Esophagus squamous epithelium (tissue), 5 donors: Measurements from ENCODE around the gene USP17L30. TPM values are rescaled to one million over a fixed set of nuclear protein-coding genes. Genes with fewer than 3 reads are reported as not detected.
"Not testable (repeated sequence)": the region's sequence is repeated elsewhere in the genome, so short reads cannot be mapped to it uniquely, and the experiment has no call there.

ENCODE experiments used
- DNase-seq: peaks from one replicate; lab custom pipeline; 2025; lab: John Stamatoyannopoulos, UW
- H3K27ac ChIP-seq, 4 donors: fragments of 200-600 bp; sonication (generic); one replicate each; pipeline ENCODE4 v1.5.1; 2016 to 2019; ENCODE audit warnings: mild to moderate bottlenecking in 1 of 4
- H3K27me3 ChIP-seq, 4 donors: fragments of 200-600 bp; sonication (generic); 1 replicate in 3 of 4; 2 replicates in 1 of 4; pipeline versions ENCODE4 v1.5.1 to v1.6.0; 2017 to 2021; ENCODE audit warnings: antibody characterized with exemption in 1 of 4
- H3K36me3 ChIP-seq, 3 donors: fragments of 200-600 bp; sonication (generic); one replicate each; pipeline ENCODE4 v1.5.1; 2016 to 2019
- H3K4me1 ChIP-seq, 3 donors: fragments of 200-600 bp; sonication (generic); one replicate each; pipeline ENCODE4 v1.5.1; 2017 to 2019
- H3K4me3 ChIP-seq, 4 donors: fragments of 200-600 bp; sonication (generic); 1 replicate in 3 of 4; 2 replicates in 1 of 4; pipeline ENCODE4 v1.5.1; 2016 to 2019; ENCODE audit warnings: mild to moderate bottlenecking in 2 of 4, moderate library complexity in 1 of 4
- H3K9me3 ChIP-seq, 3 donors: fragments of 200-600 bp; sonication (generic); one replicate each; pipeline ENCODE4 v1.5.1; 2016 to 2019
- POLR2A ChIP-seq, 4 donors: fragments of 450-650 bp; IDR thresholded peaks; one replicate each; pipeline ENCODE4 v1.6.1; 2017; ENCODE audit warnings: antibody characterized with exemption in 4 of 4, mild to moderate bottlenecking in 4 of 4, moderate library complexity in 3 of 4
- WGBS, 2 donors: methylation state at CpG; one replicate each; pipeline ENCODE4 v1.1.5; 2018; 5-methylcytosine and 5-hydroxymethylcytosine counted together
- intact Hi-C: fragments of 100-400 bp; cut with DNase I; formaldehyde crosslinking; loops from one replicate; pipeline ENCODE4 v1.15.0; 2022
- small RNA-seq, 4 donors: library from RNA; depleted of rRNA; stranded (forward); fragments of <200 nt; gene quantifications; one replicate each; pipeline ENCODE3, GENCODE V24; 2016
- total RNA-seq, 4 donors: library from RNA; depleted of rRNA; stranded (reverse); fragments of >200 nt; gene quantifications; one replicate each; pipeline ENCODE4 v1.1.0, GENCODE V29; 2016
- TF ChIP-seq, protein P1 (sequence below), 6 experiments: fragments of 450-650 bp in 4 of 6; fragments of 200-600 bp in 2 of 6; sonication (generic) in 2 of 6; IDR thresholded peaks; one replicate each; pipeline ENCODE4 v1.5.1; 2016 to 2019; ENCODE audit warnings: antibody characterized with exemption in 6 of 6, mild to moderate bottlenecking in 4 of 6, moderate library complexity in 4 of 6
- donor health status: DM: yes; HTN: yes; CAD: no.

Gene USP17L30
- total RNA-seq, 4 donors from 2014 or later: not detected

DNA sequence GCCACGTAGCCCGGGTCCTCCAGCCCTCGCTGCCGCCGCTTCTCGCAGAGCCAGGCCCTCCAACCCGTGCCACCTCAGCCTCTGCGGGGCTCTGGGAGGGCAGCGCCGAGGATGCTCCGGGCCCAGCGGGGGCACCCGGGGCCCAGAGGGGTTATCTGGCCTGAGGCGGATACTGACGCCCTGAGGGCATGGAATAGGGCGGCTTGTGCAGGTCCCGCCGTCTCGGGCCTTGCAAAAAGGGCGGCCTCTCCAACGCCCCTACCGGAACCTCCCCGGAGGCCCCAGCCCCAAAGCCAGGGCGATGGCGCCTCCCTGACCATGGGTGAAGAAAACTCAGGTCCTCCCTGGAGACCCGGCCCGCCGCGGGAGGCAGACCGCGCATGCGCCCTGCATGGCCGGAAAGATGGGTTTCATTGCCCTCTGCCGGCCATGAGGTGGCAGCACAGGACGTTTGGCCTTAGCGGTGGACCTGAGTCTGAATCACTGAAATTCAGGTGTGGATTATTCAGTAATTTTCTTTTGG lies 18.1 kb downstream of the USP17L30 start:
- H3K4me1 ChIP-seq, H3K36me3 ChIP-seq, H3K9me3 ChIP-seq, intact Hi-C loops, H3K27ac ChIP-seq, DNase-seq, H3K27me3 ChIP-seq: not testable (repeated sequence)
- WGBS, 2 donors: 14 to 41% methylated on average over 7 to 11 of the region's 36 CpGs
- H3K4me3 ChIP-seq: peak overlapping the region in 3 of 4 donors; percentile 36 to 51 (median 40)
- TF ChIP-seq, protein P1, sequence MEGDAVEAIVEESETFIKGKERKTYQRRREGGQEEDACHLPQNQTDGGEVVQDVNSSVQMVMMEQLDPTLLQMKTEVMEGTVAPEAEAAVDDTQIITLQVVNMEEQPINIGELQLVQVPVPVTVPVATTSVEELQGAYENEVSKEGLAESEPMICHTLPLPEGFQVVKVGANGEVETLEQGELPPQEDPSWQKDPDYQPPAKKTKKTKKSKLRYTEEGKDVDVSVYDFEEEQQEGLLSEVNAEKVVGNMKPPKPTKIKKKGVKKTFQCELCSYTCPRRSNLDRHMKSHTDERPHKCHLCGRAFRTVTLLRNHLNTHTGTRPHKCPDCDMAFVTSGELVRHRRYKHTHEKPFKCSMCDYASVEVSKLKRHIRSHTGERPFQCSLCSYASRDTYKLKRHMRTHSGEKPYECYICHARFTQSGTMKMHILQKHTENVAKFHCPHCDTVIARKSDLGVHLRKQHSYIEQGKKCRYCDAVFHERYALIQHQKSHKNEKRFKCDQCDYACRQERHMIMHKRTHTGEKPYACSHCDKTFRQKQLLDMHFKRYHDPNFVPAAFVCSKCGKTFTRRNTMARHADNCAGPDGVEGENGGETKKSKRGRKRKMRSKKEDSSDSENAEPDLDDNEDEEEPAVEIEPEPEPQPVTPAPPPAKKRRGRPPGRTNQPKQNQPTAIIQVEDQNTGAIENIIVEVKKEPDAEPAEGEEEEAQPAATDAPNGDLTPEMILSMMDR (IDR thresholded peaks at IDR 0.05): peak; percentile 14 to 59 (median 35)

DNA sequence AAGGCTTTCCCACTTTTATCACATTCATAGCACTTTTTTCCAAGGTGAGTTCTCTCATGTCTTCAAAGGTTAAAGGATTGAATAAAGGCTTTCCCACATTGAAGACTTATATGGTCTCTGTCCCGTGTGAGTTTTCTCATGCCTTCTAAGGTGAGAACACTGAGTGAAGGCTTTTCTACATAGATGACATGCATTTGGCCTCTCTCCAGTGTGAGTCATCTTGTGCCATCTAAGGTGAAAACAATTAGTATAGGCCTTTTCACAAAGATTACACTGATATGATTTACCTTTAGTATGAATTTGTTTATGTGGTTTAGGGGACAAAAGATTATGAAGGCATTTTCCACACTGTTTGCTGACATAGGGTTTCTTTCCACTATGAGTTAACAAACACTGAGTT lies 21.2 kb downstream of the USP17L30 start:
- 38 to 71% methylated on average over 1 of the region's 1 CpG for WGBS, 2 donors
- TF ChIP-seq, protein P1 (IDR thresholded peaks at IDR 0.05): no peak
- TF ChIP-seq POLR2A (IDR thresholded peaks at IDR 0.05): no peak
- peaks cover 0 to 4% (median 0%) of the 10 kb centered on the region in 3 donors for H3K4me1 ChIP-seq
- no peaks in the 10 kb centered on the region for H3K27me3 ChIP-seq
- no peaks in the 10 kb centered on the region for H3K36me3 ChIP-seq
- H3K27ac ChIP-seq: no peak overlapping the region
- intact Hi-C loops: no loop called here
- no peak overlapping the region for H3K4me3 ChIP-seq
- H3K9me3 ChIP-seq: no peaks in the 10 kb centered on the region
- DNase-seq: no peak

DNA sequence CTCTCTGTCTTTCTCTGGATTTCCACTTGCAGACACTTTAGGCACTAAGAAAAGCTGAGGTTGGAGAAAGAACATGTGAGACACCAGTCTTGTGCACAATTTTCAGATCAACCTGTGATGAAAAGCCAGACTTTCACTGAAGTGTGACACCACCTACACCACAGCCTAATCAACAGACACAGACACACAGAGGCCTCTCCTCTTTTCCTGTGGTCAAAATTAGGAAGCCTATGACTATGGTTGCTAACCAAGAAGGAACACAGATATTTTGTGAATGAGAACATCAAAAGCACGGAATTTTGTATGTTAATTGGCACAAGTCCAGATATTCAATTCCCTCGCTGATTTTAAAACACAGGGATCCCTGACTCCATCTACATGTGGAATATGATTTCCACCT lies 26.1 kb downstream of the USP17L30 start:
- H3K27ac ChIP-seq, DNase-seq, H3K9me3 ChIP-seq, H3K4me3 ChIP-seq, intact Hi-C loops, H3K36me3 ChIP-seq, H3K4me1 ChIP-seq, H3K27me3 ChIP-seq: not testable (repeated sequence)
- WGBS, 2 donors: 43 to 59% methylated on average over 2 of the region's 2 CpGs

DNA sequence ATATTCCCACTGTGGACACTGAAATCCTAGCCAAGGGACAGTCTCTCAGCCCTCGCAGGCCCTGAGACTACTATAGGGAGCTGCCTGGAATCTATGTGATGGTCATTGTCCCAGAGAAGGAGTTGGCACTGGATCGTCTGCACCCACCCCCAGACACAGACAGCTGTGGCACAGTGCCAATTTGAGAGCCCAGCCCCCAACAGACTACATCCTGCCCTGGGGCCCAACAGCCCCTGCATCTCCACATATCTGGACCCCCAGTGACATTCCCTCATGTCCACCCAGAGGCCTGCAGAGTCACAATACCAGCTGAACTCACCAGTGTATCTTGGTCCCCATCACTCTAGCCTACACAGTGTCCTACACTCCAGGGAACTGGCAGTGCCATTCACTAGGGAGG lies 42.8 kb downstream of the USP17L30 start:
- H3K9me3 ChIP-seq, H3K4me1 ChIP-seq, H3K27me3 ChIP-seq, H3K36me3 ChIP-seq, H3K4me3 ChIP-seq, intact Hi-C loops, DNase-seq, H3K27ac ChIP-seq: not testable (repeated sequence)
- 71 to 100% methylated on average over 1 to 2 of the region's 2 CpGs for WGBS, 2 donors

DNA sequence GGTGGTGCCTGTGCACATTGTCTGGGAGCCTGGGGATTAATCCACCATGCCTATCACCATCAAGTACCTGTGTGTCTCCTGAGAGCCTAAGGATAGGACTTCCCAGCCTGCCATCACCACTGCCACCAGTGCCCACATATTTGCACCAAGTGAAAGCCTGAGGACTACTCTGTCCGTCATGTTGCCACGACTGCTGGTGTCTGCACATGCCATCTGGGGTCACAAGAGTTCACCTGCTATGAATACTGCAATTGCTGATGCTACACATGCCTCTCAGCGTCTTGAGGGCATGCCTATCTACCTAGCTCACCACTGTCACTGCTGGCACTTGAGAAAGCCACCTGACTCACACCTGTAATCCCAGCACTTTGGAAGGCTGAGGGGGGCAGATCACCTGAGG lies 43.6 kb downstream of the USP17L30 start:
- H3K9me3 ChIP-seq: not testable (repeated sequence)

DNA sequence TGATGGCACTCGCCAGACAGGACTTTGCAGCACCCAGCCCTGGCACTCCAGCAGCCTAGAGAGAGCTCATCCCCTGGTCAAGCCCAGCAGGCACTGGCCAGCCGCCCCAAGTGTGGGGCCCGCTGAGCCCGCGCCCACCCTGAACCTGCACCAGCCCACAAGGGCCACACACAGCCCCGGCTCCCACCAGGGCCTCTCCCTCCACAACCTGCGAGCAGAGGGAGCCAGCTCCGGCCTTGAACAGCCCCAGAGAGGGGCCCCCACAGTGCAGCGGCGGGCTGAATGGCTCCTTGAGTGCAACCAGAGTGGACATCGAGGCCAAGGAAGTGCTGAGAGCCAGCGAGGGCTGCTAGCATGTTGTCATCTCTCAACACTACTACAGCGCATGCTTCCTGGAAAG lies 46.9 kb downstream of the USP17L30 start:
- no peak overlapping the region for H3K4me3 ChIP-seq
- TF ChIP-seq POLR2A (IDR thresholded peaks at IDR 0.05): no peak
- TF ChIP-seq, protein P1 (IDR thresholded peaks at IDR 0.05): no peak
- intact Hi-C loops: no loop called here
- H3K9me3 ChIP-seq: no peaks in the 10 kb centered on the region
- no peaks in the 10 kb centered on the region for H3K36me3 ChIP-seq
- H3K4me1 ChIP-seq: no peaks in the 10 kb centered on the region
- DNase-seq: no peak
- no peak overlapping the region for H3K27ac ChIP-seq
- H3K27me3 ChIP-seq: no peaks in the 10 kb centered on the region
- WGBS, 2 donors: 100% methylated on average over 1 of the region's 13 CpGs

More for the DNA sequence above, 43.6 kb downstream of the USP17L30 start:
- DNase-seq, H3K27me3 ChIP-seq, H3K4me1 ChIP-seq, intact Hi-C loops, H3K4me3 ChIP-seq, H3K27ac ChIP-seq, H3K36me3 ChIP-seq: not testable (repeated sequence)
- 100% methylated on average over 1 of the region's 3 CpGs; no CpG with 5 or more reads in 1 of the 2 donors for WGBS, 2 donors

Small RNA genes within 50 kb of the gene (small RNA-seq; reads per million reads assigned to genes)
- gene RNA5SP153: 0 reads per million in 4 donors

Other genes with a start within 250 kb of the USP17L30 start
- gene FAM90A26, start 192.7 kb upstream of the USP17L30 start, total RNA-seq: not detected
- gene USP17L10, start 152.5 kb upstream of the USP17L30 start, total RNA-seq: not detected
- not detected for gene USP17L11, start 147.7 kb upstream of the USP17L30 start, total RNA-seq
- not detected for gene USP17L12, start 143.0 kb upstream of the USP17L30 start, total RNA-seq
- gene USP17L13, start 138.2 kb upstream of the USP17L30 start, total RNA-seq: not detected
- gene USP17L15, start 128.7 kb upstream of the USP17L30 start, total RNA-seq: not detected
- gene USP17L17, start 119.2 kb upstream of the USP17L30 start, total RNA-seq: not detected
- gene USP17L18, start 114.5 kb upstream of the USP17L30 start, total RNA-seq: not detected
- gene USP17L19, start 109.8 kb upstream of the USP17L30 start, total RNA-seq: not detected
- not detected for gene USP17L20, start 105.0 kb upstream of the USP17L30 start, total RNA-seq
- not detected for gene USP17L21, start 100.3 kb upstream of the USP17L30 start, total RNA-seq
- gene USP17L22, start 95.5 kb upstream of the USP17L30 start, total RNA-seq: not detected
- not detected for gene USP17L24, start 38.0 kb upstream of the USP17L30 start, total RNA-seq
- gene USP17L25, start 33.2 kb upstream of the USP17L30 start, total RNA-seq: not detected
- gene USP17L26, start 28.5 kb upstream of the USP17L30 start, total RNA-seq: not detected
- not detected for gene USP17L5, start 23.7 kb upstream of the USP17L30 start, total RNA-seq
- gene USP17L27, start 19.0 kb upstream of the USP17L30 start, total RNA-seq: not detected
- not detected for gene USP17L28, start 14.2 kb upstream of the USP17L30 start, total RNA-seq
- not detected for gene USP17L29, start 9.5 kb upstream of the USP17L30 start, total RNA-seq
- not detected for gene DEFB131A, start 81.3 kb downstream of the USP17L30 start, total RNA-seq